ENCODE results near the gene LITAFD. TPM values are rescaled to one million over a fixed set of nuclear protein-coding genes. Genes with fewer than 3 reads are reported as not detected.

LITAFD gene
- total and polyA plus RNA-seq, 10 of the 15 experiments (the other 5 are each of a cell fraction or from before 2014, with no cell fraction given) = not detected

DNA sequence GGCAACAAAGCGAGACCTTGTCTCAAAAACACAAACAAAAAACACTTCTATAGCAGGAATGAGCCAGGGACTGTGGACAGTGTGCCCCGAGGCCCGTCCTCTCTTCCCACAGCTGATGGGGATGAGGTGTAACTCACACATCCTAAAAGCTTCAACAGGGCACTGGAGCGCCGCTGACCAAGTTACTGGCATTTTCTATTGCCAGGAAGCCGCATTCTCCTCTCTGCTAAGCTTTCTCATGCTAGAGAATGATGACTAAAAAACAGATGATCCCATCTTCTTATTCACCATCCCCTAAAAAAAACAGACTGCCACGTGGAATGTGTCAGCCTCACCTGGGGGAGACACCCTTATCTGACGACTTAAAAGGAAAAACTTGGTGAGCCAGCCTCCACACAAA is 29.6 kb upstream of the LITAFD start (continued):
- no peak for TF ChIP-seq CUX1 (IDR thresholded peaks at IDR 0.05; ENCODE audit: insufficient replicate concordance, low read depth, low read length)
- TF ChIP-seq HCFC1 (IDR thresholded peaks at IDR 0.05; ENCODE audit: low read length) = no peak
- no peak for TF ChIP-seq CBX5 (IDR thresholded peaks at IDR 0.05; ENCODE audit: low read depth)
- no peak for TF ChIP-seq BACH1 (IDR thresholded peaks at IDR 0.05; ENCODE audit: borderline replicate concordance)
- TF ChIP-seq WRNIP1 (IDR thresholded peaks at IDR 0.05; ENCODE audit: borderline replicate concordance, low read depth, low read length) = no peak
- no peak for TF ChIP-seq ATF2 (IDR thresholded peaks at IDR 0.05; ENCODE audit: low read length)
- TF ChIP-seq, protein P1, sequence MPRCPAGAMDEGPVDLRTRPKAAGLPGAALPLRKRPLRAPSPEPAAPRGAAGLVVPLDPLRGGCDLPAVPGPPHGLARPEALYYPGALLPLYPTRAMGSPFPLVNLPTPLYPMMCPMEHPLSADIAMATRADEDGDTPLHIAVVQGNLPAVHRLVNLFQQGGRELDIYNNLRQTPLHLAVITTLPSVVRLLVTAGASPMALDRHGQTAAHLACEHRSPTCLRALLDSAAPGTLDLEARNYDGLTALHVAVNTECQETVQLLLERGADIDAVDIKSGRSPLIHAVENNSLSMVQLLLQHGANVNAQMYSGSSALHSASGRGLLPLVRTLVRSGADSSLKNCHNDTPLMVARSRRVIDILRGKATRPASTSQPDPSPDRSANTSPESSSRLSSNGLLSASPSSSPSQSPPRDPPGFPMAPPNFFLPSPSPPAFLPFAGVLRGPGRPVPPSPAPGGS (IDR thresholded peaks at IDR 0.05; ENCODE audit: borderline replicate concordance, insufficient read depth, low read depth, low read length, poor library complexity, severe bottlenecking) = no peak
- no peak for TF ChIP-seq CTCF (IDR thresholded peaks at IDR 0.05 in 2 of 3, conservative IDR thresholded peaks at IDR 0.05 in 1 of 3; ENCODE audit: control insufficient read depth in 2 of 3, extremely low read depth in 1 of 3, insufficient read depth in 1 of 3, low read depth in 3 of 3, low read length in 3 of 3)
- TF ChIP-seq TAF1 (IDR thresholded peaks at IDR 0.05; ENCODE audit: borderline replicate concordance, low read depth, low read length) = no peak
